ENCODE data around the gene COPS3. TPM values are rescaled to one million over a fixed set of nuclear protein-coding genes. Genes with fewer than 3 reads are reported as not detected.

The COPS3 gene
- total and polyA plus RNA-seq, 9 of the 15 experiments (the other 6 are each of a cell fraction or from before 2014, with no cell fraction given), result 92.4 to 295 (median 167) TPM

DNA sequence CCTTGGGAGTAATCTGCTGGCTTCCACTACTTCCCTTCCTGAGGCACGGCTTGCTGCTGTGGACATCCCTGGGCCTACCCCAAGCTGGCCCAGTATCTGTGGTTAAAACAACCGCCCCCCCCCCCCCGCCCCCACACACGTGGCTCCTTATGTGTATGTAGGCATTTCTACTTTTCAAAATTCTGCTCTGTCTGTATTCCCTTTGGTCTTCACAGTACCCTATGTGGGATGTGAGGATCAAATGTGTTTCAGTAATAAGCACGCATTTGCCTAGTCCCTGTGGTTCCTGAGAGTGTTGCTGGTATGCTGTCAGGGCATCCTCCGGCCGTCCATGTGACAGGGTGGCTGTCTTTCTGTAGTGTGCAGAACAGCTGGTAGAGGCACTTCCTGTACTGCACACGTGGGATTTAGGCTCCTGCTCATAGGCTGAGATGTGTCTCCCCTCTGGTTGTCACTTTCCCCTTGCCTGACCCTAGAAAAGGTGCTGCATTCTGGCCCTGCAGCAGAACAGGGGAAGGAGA is 24.3 kb upstream of the COPS3 start (continued):
- TF ChIP-seq RB1 (IDR thresholded peaks at IDR 0.05; ENCODE audit: low read depth) (no peak), EGR1 (conservative IDR thresholded peaks at IDR 0.05) (peak; percentile 51), CTBP1 (IDR thresholded peaks at IDR 0.05; ENCODE audit: borderline replicate concordance) (no peak), CAMTA2 (CRISPR knock-in tag; conservative IDR thresholded peaks at IDR 0.05) (no peak), JUN (IDR thresholded peaks at IDR 0.05; ENCODE audit: borderline replicate concordance, low read depth, low read length) (no peak; the same call in 1 of the 2 replicates), JUN (CRISPR knock-in tag; IDR thresholded peaks at IDR 0.05; ENCODE audit: borderline replicate concordance) (no peak), DMBX1 (CRISPR knock-in tag; IDR thresholded peaks at IDR 0.05; ENCODE audit: borderline replicate concordance) (no peak), TOE1 (IDR thresholded peaks at IDR 0.05; ENCODE audit: borderline replicate concordance) (no peak), TOE1 (CRISPR knock-in tag; IDR thresholded peaks at IDR 0.05; ENCODE audit: borderline replicate concordance, low read depth) (no peak), NEUROD1 (IDR thresholded peaks at IDR 0.05; ENCODE audit: borderline replicate concordance, low read depth, low read length, partially characterized antibody) (no peak), ZEB2 (IDR thresholded peaks at IDR 0.05) (no peak), ZNF444 (CRISPR knock-in tag; IDR thresholded peaks at IDR 0.05) (no peak), HDAC1 (IDR thresholded peaks at IDR 0.05) (peak in 1 of 2 experiments; percentile 93; a peak in 2 of 4 replicates), DACH1 (IDR thresholded peaks at IDR 0.05; ENCODE audit: partially characterized antibody) (peak; percentile 98), RBM17 (IDR thresholded peaks at IDR 0.05; ENCODE audit: borderline replicate concordance, low read depth, low read length) (no peak), RBM25 (IDR thresholded peaks at IDR 0.05; ENCODE audit: low read depth, low read length, severe bottlenecking) (no peak), TAF15 (IDR thresholded peaks at IDR 0.05; ENCODE audit: low read depth, low read length) (no peak), TGIF2 (CRISPR knock-in tag; IDR thresholded peaks at IDR 0.05) (no peak), EP400 (IDR thresholded peaks at IDR 0.05) (peak; percentile 64; the same call in 1 of the 2 replicates), ZC3H11A (IDR thresholded peaks at IDR 0.05; ENCODE audit: low read depth, low read length) (no peak), SMAD3 (CRISPR knock-in tag; conservative IDR thresholded peaks at IDR 0.05) (no peak), ZNF780A (CRISPR knock-in tag; IDR thresholded peaks at IDR 0.05) (no peak)
- TF ChIP-seq, protein P1, sequence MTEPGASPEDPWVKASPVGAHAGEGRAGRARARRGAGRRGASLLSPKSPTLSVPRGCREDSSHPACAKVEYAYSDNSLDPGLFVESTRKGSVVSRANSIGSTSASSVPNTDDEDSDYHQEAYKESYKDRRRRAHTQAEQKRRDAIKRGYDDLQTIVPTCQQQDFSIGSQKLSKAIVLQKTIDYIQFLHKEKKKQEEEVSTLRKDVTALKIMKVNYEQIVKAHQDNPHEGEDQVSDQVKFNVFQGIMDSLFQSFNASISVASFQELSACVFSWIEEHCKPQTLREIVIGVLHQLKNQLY (CRISPR knock-in tag; conservative IDR thresholded peaks at IDR 0.05), result no peak
- TF ChIP-seq, protein P2, sequence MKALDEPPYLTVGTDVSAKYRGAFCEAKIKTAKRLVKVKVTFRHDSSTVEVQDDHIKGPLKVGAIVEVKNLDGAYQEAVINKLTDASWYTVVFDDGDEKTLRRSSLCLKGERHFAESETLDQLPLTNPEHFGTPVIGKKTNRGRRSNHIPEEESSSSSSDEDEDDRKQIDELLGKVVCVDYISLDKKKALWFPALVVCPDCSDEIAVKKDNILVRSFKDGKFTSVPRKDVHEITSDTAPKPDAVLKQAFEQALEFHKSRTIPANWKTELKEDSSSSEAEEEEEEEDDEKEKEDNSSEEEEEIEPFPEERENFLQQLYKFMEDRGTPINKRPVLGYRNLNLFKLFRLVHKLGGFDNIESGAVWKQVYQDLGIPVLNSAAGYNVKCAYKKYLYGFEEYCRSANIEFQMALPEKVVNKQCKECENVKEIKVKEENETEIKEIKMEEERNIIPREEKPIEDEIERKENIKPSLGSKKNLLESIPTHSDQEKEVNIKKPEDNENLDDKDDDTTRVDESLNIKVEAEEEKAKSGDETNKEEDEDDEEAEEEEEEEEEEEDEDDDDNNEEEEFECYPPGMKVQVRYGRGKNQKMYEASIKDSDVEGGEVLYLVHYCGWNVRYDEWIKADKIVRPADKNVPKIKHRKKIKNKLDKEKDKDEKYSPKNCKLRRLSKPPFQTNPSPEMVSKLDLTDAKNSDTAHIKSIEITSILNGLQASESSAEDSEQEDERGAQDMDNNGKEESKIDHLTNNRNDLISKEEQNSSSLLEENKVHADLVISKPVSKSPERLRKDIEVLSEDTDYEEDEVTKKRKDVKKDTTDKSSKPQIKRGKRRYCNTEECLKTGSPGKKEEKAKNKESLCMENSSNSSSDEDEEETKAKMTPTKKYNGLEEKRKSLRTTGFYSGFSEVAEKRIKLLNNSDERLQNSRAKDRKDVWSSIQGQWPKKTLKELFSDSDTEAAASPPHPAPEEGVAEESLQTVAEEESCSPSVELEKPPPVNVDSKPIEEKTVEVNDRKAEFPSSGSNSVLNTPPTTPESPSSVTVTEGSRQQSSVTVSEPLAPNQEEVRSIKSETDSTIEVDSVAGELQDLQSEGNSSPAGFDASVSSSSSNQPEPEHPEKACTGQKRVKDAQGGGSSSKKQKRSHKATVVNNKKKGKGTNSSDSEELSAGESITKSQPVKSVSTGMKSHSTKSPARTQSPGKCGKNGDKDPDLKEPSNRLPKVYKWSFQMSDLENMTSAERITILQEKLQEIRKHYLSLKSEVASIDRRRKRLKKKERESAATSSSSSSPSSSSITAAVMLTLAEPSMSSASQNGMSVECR (CRISPR knock-in tag; IDR thresholded peaks at IDR 0.05), result peak; percentile 67
- TF ChIP-seq, protein P3, sequence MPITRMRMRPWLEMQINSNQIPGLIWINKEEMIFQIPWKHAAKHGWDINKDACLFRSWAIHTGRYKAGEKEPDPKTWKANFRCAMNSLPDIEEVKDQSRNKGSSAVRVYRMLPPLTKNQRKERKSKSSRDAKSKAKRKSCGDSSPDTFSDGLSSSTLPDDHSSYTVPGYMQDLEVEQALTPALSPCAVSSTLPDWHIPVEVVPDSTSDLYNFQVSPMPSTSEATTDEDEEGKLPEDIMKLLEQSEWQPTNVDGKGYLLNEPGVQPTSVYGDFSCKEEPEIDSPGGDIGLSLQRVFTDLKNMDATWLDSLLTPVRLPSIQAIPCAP (CRISPR knock-in tag; IDR thresholded peaks at IDR 0.05; ENCODE audit: borderline replicate concordance), result no peak

Data from K562 (cell line).